HG02678 (cell line): Measurements from ENCODE around the gene GRIP1.
A peak's percentile ranks its signal among the peaks of the same experiment; 100 is the strongest.

Source experiments
- ATAC-seq: cut with Tn5 transposase; IDR thresholded peaks from one replicate; pipeline ENCODE4 v1.9.1; 2021; ENCODE audit warnings: mild to moderate bottlenecking, moderate library complexity; ENCODE audit not compliant: unreplicated experiment

GRIP1 gene

DNA sequence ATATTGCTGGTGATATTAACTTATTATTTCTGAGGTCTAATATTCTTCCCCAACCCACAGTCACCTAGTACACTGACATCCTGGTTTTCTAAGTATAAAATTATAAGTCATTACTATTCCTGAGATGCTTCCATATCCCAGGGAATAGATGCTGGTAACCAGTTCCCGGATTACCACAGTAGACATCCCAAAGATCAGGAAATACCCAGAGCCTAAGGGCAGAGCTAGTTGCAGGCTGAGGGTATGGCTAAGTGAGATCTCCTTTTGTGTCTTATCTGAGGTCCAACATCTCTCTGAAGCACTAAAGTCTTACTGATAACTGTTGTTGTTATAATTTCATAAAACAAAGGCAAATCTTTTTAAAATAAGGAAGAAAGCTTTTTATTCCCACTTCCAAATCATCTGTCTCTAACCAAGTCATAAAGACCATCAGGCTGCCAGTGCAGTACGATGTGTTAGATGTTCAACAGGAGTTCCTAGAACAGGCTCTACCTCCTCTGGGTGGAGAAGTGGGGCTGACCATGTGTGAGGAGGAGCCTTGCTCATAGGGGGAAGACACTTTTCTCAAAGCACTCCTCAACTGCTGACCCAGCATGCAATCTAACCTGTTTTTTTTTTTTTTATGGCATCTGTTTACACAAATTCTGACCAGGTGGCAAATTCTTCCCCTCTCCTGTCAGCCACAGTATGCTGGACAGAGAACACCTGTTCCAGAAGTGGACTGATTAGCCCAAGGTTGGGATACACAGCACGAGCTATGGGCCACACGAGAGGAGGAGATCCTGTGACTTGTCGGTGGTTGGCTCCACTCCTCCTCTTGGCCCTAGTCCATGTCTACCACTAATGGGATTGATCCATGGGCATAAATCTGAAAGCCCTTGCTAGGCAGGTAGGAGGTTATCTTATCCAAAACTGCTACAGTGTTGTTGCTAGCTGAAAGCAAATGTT, 16.1 kb upstream of the GRIP1 start:
- no peak for ATAC-seq

GRCh38 chr12:66693901-66694513, 15.1 kb upstream of the GRIP1 start:
- ATAC-seq = peak; percentile 90

DNA sequence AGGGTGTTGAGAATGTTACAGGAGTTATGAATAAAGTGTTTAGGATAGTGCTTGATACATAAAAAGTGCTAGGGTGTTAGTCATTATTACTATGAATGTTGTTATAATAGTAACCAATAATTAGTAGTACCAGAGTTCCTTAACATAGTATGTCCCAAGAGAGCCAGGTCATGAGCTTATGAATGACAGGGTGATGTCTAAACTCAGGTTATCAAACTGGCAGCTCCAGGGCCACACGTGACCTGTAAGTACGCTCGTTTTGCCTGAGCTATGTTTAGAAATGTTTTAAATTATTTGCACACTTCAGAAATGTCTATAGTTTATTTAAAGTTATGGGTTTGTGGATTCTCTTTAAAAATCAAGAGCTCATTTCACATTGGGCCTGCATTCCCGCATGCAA, 14.1 kb upstream of the GRIP1 start:
- no peak for ATAC-seq

DNA sequence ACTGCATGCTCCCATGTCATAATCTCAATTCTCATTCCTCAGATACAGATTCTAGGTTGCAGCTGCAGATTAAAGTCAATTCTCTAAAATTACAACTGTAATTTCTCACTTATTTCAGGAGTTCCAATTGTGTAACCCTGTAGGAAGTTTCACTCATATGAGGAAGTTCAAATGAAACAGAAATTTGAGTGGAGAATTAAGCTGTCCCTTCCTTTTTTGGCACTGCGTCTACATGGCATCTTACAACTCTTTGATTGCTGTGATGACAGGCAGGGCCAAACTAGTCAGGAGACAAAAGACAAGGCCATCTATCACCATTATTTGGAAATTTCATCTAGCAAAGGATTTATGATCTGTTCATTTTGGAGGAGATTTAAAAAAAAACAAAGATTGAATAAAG, 13.3 kb upstream of the GRIP1 start:
- ATAC-seq = no peak

GRCh38 chr12:66688846-66689439, 10.1 kb upstream of the GRIP1 start:
- ATAC-seq = peak; percentile 56

DNA sequence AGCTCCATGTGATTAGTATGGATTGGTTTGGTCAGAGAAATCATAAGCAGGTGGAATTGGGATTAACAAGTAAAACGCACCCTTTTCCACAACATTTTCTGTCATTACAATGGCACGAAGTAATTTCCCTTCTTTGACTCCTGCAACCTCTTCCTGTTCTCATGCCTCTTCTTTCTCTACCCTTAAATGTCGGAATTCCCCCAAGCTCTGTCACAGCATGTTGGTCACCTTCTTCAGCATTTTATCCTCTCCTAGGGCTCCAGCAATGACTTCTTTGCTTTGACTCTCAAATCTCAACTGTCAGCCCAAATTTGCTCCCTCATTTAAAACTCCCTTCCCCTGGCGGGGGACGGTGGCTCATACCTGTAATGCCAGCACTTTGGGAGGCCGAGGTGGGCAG, 5.3 kb upstream of the GRIP1 start:
- ATAC-seq = no peak

GRCh38 chr12:66683822-66684221, 4.9 kb upstream of the GRIP1 start:
- no peak for ATAC-seq

DNA sequence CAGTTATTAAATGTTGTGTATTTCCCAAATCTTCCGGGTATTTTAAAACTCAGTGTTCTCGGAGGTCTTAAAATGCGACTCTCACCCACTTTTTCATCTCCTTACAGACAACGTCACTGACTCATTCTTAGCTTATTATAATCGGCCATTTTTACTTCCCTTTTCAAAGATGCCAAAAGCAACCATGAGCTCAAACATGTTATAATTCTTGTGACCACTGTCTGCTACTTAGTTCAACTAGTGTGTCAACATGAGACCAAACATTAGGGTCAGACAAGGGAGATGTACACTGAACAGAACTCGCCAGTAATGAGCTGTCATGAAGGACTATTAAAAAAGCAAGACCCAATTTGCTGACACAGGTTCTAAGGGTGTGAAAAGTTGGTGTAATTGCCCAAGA, 4.2 kb upstream of the GRIP1 start:
- no peak for ATAC-seq

GRCh38 chr12:66679461-66680084, 697 bp upstream of the GRIP1 start:
- no peak for ATAC-seq

- no peak for ATAC-seq
These were observed 2.6 kb downstream of the GRIP1 start for GRCh38 chr12:66676241-66676640.

GRCh38 chr12:66674495-66675122, 4.3 kb downstream of the GRIP1 start:
- no peak for ATAC-seq

DNA sequence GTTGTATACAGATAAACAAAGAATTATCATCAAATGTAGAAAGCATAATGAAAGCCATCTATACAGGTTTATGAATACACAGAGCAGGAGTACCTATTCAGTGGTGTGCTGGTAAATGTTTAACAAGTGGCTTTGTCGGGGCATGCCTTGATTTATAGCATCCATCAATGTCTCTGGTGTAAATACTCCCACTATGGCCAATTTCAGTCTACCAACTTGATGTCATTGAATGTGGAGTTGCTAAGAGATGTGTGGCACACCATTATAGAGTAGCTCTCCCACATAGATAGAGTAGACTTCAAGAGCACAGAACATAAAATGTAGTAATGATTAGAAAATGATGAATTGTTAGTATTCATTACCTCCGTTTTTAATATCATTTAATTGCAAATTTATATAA, 9.3 kb downstream of the GRIP1 start:
- no peak for ATAC-seq

- no peak for ATAC-seq
These were observed 10.6 kb downstream of the GRIP1 start for GRCh38 chr12:66668311-66668710.

- ATAC-seq = no peak
These were observed 11.0 kb downstream of the GRIP1 start for GRCh38 chr12:66667906-66668305.

- ATAC-seq = no peak
These were observed 12.4 kb downstream of the GRIP1 start for GRCh38 chr12:66666481-66666880.

DNA sequence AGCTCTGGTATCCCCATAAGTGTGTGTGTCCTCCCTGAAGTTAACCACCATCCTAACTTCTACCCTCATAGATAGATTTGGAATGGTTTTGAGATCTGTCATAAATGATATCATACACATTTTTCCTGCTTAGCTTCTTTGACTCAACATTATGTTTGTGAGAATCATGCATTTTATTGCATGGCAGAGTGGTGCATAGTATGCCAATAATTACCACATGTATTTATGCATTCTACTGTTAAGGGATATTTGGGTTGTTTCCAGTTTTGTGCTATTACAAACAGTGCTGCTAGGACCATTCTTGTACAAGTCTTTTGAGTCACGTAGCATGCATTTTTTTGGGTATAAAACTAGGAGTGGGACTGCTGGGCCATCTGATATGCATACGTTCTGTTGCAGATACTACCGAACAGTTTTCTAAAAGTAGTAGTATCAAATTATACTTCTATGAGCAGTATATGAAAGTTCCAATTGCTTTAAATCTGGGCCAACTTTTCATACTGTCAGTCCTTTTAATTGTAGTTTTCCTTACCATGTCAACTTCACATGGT, 13.4 kb downstream of the GRIP1 start:
- no peak for ATAC-seq

- no peak for ATAC-seq
These were observed 14.8 kb downstream of the GRIP1 start for GRCh38 chr12:66664076-66664475.

- no peak for ATAC-seq
These were observed 15.3 kb downstream of the GRIP1 start for GRCh38 chr12:66663611-66664010.

DNA sequence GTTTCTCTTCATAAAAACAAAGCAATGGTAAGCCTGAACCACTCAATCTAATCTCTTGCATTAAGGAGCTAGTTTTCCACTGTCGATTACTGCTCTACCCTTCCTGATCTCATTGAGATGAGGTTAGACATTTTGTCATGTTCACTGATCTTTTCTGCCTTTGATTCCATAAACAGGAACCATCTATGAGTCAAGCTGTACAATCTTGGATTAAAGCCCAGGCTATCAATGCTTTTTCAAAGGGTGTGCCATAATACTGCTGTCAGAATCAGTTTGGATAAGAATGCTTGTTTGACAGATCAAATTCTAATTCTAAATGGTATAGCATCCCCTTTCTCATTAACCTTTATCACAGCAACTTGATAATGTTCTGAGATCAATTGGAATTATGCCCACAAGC, 16.1 kb downstream of the GRIP1 start:
- no peak for ATAC-seq

DNA sequence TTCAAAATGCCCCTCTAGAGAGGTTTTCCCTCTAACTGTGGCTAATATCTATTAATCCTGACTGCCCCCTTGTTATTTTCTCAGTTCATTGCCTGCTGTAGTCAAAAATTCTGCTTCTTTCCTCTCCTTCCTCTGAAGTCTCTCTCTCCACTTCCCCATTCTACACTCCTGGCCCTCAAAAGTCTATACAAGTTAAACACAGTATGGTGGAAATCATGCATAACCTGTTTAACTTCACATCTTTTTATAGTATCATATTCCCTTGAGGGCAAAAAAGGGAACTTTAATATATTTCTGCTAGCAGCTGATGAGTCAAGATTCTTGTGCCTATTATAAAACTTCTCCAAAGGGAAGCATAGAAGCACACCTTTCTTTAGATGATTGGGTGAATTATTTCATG, 16.7 kb downstream of the GRIP1 start:
- no peak for ATAC-seq

DNA sequence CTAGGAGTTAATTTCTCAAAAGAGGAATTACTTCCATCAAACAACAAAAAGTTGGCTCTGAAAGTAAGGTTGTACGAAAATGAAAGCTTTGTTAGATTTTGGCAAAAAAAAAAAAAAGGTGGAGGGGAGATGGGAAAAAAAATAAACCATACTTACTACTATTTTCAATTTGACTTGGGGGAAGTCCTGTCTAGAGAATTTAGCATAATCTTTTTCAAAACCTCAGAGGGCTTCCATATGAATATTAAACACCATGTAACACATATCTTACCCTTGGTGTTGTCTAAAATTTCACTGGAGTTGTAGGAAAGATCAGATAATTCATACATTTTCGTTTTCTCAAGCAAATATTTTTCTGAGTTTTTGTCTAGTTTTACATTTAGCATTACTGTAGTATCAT, 17.5 kb downstream of the GRIP1 start:
- no peak for ATAC-seq
